Measurements from ENCODE around the gene CCR7. TPM values are rescaled to one million over a fixed set of nuclear protein-coding genes. Genes with fewer than 3 reads are reported as not detected.

Gene CCR7
- total and polyA plus RNA-seq, 11 donors = 0.09 to 2.2 (median 0.23) TPM; not detected in 3

DNA sequence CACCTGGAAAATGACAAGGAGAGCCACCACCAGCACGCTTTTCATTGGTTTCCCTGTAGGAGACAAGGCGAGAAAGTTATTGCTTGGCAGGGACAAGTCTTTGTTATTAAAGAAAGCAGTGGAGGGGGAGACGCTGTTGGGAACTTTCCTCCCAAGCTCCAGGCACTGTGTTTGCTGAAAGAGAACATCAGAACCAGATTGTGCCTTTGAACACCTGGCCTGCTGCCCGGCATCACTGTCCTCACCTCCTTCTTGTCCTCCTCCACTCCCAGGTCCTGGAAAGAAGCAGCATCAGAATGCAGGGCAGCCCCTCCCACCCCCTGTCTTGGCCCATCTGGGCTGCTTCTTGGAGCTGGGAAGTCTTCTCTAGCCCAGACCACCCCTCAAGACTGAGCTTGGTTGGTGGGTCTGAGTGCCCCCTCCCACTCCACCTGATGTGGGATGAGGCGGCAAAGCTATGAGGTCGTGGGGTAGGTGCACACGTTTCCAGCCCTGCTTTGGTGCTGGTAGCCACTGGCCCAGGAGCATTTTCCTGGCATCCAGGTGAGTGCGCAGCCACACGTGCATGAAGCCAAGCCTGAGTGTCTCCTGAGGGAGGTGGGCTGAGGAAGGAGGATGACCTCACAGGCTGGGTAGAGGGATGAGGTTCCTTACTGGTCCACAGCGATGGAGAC is 6.2 kb downstream of the CCR7 start:
- Histone ChIP-seq H3K4me1 (peaks cover 12 to 78% (median 53%) of the 10 kb centered on the region in 12 donors), H3K27me3 (peaks cover 0 to 10% (median 0%) of the 10 kb centered on the region in 9 donors), H3K4me3 (no peak overlapping the region), H3K9me3 (no peaks in the 10 kb centered on the region), H3K36me3 (no peaks in the 10 kb centered on the region), H3K27ac (peak overlapping the region in 10 of 12 donors; percentile 47 to 92 (median 77))
- 73 to 88% (median 79%) methylated on average over 5 to 10 of the region's 10 CpGs for WGBS, 4 donors
- intact Hi-C loops (cut with DNase I) = loop anchor here in 5 of 10 donors (1.0 to 5.0 kb wide), 6 partner anchors 82 to 197 kb away; partner anchors contain the start of genes IGFBP4 (in 2 of the 5) and GJD3 (in 1 of the 5)
- TF ChIP-seq, protein P1, sequence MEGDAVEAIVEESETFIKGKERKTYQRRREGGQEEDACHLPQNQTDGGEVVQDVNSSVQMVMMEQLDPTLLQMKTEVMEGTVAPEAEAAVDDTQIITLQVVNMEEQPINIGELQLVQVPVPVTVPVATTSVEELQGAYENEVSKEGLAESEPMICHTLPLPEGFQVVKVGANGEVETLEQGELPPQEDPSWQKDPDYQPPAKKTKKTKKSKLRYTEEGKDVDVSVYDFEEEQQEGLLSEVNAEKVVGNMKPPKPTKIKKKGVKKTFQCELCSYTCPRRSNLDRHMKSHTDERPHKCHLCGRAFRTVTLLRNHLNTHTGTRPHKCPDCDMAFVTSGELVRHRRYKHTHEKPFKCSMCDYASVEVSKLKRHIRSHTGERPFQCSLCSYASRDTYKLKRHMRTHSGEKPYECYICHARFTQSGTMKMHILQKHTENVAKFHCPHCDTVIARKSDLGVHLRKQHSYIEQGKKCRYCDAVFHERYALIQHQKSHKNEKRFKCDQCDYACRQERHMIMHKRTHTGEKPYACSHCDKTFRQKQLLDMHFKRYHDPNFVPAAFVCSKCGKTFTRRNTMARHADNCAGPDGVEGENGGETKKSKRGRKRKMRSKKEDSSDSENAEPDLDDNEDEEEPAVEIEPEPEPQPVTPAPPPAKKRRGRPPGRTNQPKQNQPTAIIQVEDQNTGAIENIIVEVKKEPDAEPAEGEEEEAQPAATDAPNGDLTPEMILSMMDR (IDR thresholded peaks at IDR 0.05) = no peak
- no peak for TF ChIP-seq POLR2A (IDR thresholded peaks at IDR 0.05)
- DNase-seq (peak in 1 of 5 donors; percentile 6), ATAC-seq (no peak)

DNA sequence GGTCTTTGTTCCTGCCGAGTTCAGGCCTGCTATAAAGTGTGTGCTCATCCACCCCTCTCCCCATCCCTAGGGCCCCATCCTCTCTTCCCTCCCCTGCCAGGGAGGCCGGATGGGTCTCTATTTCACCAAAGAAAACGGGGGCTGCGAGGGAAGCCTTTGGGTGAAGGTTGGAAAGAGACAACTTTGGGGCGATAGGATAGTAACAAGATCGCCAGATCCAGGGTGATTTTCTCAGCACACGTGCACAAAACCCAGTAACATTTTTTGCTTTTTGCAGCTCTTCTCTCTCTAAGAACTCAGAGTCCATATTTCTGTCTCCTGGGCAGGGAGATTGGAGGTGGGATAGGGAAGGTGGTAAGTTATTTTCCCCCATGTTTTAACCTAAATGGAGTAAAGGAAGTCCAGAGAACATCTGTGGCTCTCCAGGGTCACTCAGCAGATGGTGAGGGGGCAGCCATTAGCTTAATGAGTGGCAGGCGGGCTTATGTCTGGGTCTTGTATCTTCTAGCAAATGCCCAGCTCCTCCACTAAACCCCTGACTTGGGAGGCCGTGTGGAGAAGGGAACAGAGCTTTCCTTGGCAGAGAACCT is 6.9 kb downstream of the CCR7 start:
- Histone ChIP-seq H3K27me3 (peaks cover 0 to 10% (median 0%) of the 10 kb centered on the region in 9 donors), H3K4me3 (no peak overlapping the region), H3K36me3 (no peaks in the 10 kb centered on the region), H3K4me1 (peaks cover 12 to 84% (median 59%) of the 10 kb centered on the region in 12 donors), H3K9me3 (no peaks in the 10 kb centered on the region), H3K27ac (peak overlapping the region in 11 of 12 donors; percentile 47 to 92 (median 71))
- intact Hi-C loops (cut with DNase I) = loop anchor here in 5 of 10 donors (1.0 to 5.0 kb wide), 6 partner anchors 81 to 196 kb away; partner anchors contain the start of genes IGFBP4 (in 2 of the 5) and GJD3 (in 1 of the 5)
- TF ChIP-seq POLR2A (IDR thresholded peaks at IDR 0.05) = no peak
- TF ChIP-seq, protein P1 (IDR thresholded peaks at IDR 0.05) = no peak
- DNase-seq (peak in 1 of 5 donors; percentile 3), ATAC-seq (no peak)
- 76 to 85% (median 79%) methylated on average over 9 of the region's 9 CpGs for WGBS, 4 donors

DNA sequence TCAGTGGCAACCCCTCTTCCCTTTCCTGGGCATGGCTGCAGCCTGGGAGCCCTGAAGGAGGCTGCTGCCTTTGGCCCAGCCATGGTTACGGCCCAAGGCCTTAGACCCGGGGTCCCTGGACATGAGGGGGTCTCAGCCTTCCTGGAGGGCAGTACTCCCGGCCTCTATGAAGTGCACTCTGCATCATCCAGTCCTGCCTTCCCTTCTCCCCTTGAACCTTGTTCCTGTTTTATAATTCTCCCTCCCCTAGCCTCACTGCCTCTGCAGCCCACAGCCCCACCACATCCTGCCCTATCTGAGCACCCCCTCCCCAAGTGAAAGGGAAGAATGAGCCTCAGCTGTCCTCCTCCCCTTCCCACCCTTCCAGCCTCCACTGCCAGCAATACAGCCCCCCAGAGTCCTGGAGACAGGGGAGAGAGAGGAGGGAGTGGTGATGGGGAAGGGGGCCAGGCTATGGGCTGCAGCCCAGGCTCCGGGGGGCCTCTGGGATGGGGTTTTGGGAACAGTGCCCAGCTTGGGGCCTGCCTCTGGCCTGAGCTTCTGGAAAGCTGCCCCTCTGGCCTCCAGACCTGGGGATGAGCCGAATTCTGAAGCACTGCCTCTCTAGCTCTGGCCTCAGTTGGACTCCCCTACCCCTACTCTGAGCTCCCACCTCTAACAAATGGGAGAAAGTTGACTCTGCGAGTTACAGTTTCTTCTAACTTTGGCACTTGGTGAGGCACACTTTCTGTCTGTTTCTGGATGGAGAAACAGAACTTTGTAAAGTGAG is 7.6 kb downstream of the CCR7 start:
- ATAC-seq (no peak), DNase-seq (peak in 3 of 5 donors; percentile 29 to 50 (median 44))
- intact Hi-C loops (cut with DNase I) = loop anchor here in 5 of 10 donors (1.0 to 5.0 kb wide), 8 partner anchors 15 to 195 kb away; partner anchors contain the start of genes IGFBP4 (in 2 of the 5) and GJD3 (in 1 of the 5)
- Histone ChIP-seq H3K4me1 (peaks cover 12 to 91% (median 66%) of the 10 kb centered on the region in 12 donors), H3K36me3 (no peaks in the 10 kb centered on the region), H3K27me3 (peaks cover 0 to 10% (median 0%) of the 10 kb centered on the region in 9 donors), H3K9me3 (no peaks in the 10 kb centered on the region), H3K4me3 (peak overlapping the region in 9 of 12 donors; percentile 0 to 38 (median 16)), H3K27ac (peak overlapping the region; percentile 47 to 92 (median 72))
- TF ChIP-seq, protein P1 (IDR thresholded peaks at IDR 0.05) = no peak
- 59 to 67% (median 63%) methylated on average over 5 to 6 of the region's 6 CpGs for WGBS, 4 donors
